Activated CD8-positive, alpha-beta memory T cell treated with anti-CD3 and anti-CD28 coated beads for 36 hours (primary cell): ENCODE results near the gene TH. TPM values are rescaled to one million over a fixed set of nuclear protein-coding genes. Genes with fewer than 3 reads are reported as not detected.

Source experiments
- CTCF ChIA-PET: fragments of 350-600 bp; sonication (Branson Sonifier 250); formaldehyde crosslinking; loops from one replicate; lab custom pipeline; 2021; ENCODE audit warnings: antibody characterized with exemption; lab: Charles Lee
- POLR2A ChIA-PET: fragments of 350-600 bp; sonication (Branson Sonifier 250); formaldehyde crosslinking; loops from one replicate; lab custom pipeline; 2021; ENCODE audit warnings: antibody characterized with exemption; lab: Charles Lee
- total RNA-seq, 2 experiments: library from RNA; stranded (reverse); gene quantifications; one replicate each; pipeline ENCODE4 v1.2.3, GENCODE V29; 2021

The TH gene
- total RNA-seq, 2 experiments from 2014 or later = not detected

GRCh38 chr11:2139621-2140337 is 31.8 kb downstream of the TH start:
- ChIA-PET POLR2A (no interaction called here), CTCF (interaction anchor here (1.2 to 8.8 kb wide), 3 partner anchors 10 to 63 kb away, joined by 3 to 46 read pairs (median 5); no protein-coding TSS in a partner anchor)

GRCh38 chr11:2139123-2139521 is 32.5 kb downstream of the TH start, which contains the start of gene IGF2:
Gene IGF2 (minus strand): TSS chr11:2139389. CDS start chr11:2135523, 3,866 bp downstream.
- ChIA-PET POLR2A (no interaction called here), CTCF (interaction anchor here (1.2 to 8.8 kb wide), 3 partner anchors 11 to 64 kb away, joined by 3 to 46 read pairs (median 3); no protein-coding TSS in a partner anchor)

GRCh38 chr11:2138431-2139122 is 33.0 kb downstream of the TH start:
- POLR2A ChIA-PET = no interaction called here
- CTCF ChIA-PET = interaction anchor here (0.6 to 8.8 kb wide), 4 partner anchors 12 to 390 kb away, joined by 3 to 46 read pairs (median 3); no protein-coding TSS in a partner anchor

- POLR2A ChIA-PET = no interaction called here
- CTCF ChIA-PET = interaction anchor here (0.6 to 8.8 kb wide), 3 partner anchors 12 to 389 kb away, joined by 3 to 46 read pairs (median 3); no protein-coding TSS in a partner anchor
Observed at GRCh38 chr11:2138068-2138430, 33.6 kb downstream of the TH start.

- ChIA-PET POLR2A (no interaction called here), CTCF (interaction anchor here (0.6 to 8.8 kb wide), 2 partner anchors 13 to 389 kb away, joined by 3 to 46 read pairs; no protein-coding TSS in a partner anchor)
Observed at GRCh38 chr11:2137202-2138067, 34.2 kb downstream of the TH start.

- ChIA-PET POLR2A (interaction anchor here (0.7 kb wide), 1 partner anchor 96 kb away, joined by 3 read pairs; no protein-coding TSS in a partner anchor), CTCF (interaction anchor here (8.8 kb wide), 1 partner anchor 13 kb away, joined by 46 read pairs; no protein-coding TSS in a partner anchor)
Observed at GRCh38 chr11:2136952-2137201, 34.7 kb downstream of the TH start.

- POLR2A ChIA-PET = interaction anchor here (0.7 kb wide), 1 partner anchor 96 kb away, joined by 3 read pairs; no protein-coding TSS in a partner anchor
- CTCF ChIA-PET = interaction anchor here (8.8 kb wide), 1 partner anchor 14 kb away, joined by 46 read pairs; no protein-coding TSS in a partner anchor
Observed at GRCh38 chr11:2136209-2136951, 35.2 kb downstream of the TH start.

GRCh38 chr11:2135648-2136201 is 35.9 kb downstream of the TH start:
- ChIA-PET CTCF (interaction anchor here (0.9 to 8.8 kb wide), 2 partner anchors 14 to 61 kb away, joined by 4 to 46 read pairs; no protein-coding TSS in a partner anchor), POLR2A (interaction anchor here (0.6 kb wide), 1 partner anchor 8 kb away, joined by 3 read pairs; no protein-coding TSS in a partner anchor)

GRCh38 chr11:2135018-2135569 is 36.5 kb downstream of the TH start:
- CTCF ChIA-PET = interaction anchor here (0.9 to 8.8 kb wide), 2 partner anchors 15 to 60 kb away, joined by 4 to 46 read pairs; no protein-coding TSS in a partner anchor

GRCh38 chr11:2134022-2135010 is 37.3 kb downstream of the TH start:
- CTCF ChIA-PET = interaction anchor here (0.9 to 8.8 kb wide), 2 partner anchors 16 to 60 kb away, joined by 4 to 46 read pairs; no protein-coding TSS in a partner anchor
- POLR2A ChIA-PET = no interaction called here

More at GRCh38 chr11:2135018-2135569, 36.5 kb downstream of the TH start:
- POLR2A ChIA-PET = interaction anchor here (0.6 kb wide), 1 partner anchor 9 kb away, joined by 3 read pairs; no protein-coding TSS in a partner anchor

GRCh38 chr11:2133241-2134021 is 38.2 kb downstream of the TH start:
- CTCF ChIA-PET = interaction anchor here (8.8 kb wide), 1 partner anchor 17 kb away, joined by 46 read pairs; no protein-coding TSS in a partner anchor
- POLR2A ChIA-PET = no interaction called here

GRCh38 chr11:2132874-2133240 is 38.8 kb downstream of the TH start:
- POLR2A ChIA-PET = no interaction called here
- CTCF ChIA-PET = interaction anchor here (8.8 kb wide), 1 partner anchor 17 kb away, joined by 46 read pairs; no protein-coding TSS in a partner anchor

- POLR2A ChIA-PET = no interaction called here
- CTCF ChIA-PET = interaction anchor here (0.6 to 8.8 kb wide), 2 partner anchors 18 to 24 kb away, joined by 3 to 46 read pairs; no protein-coding TSS in a partner anchor
Observed at GRCh38 chr11:2132246-2132645, 39.4 kb downstream of the TH start.

- ChIA-PET POLR2A (no interaction called here), CTCF (interaction anchor here (0.6 kb wide), 1 partner anchor 23 kb away, joined by 3 read pairs; no protein-coding TSS in a partner anchor)
Observed at GRCh38 chr11:2131371-2132236, 40.0 kb downstream of the TH start.
